B cell (primary cell): Measurements from ENCODE around the gene ITPK1.

Experiments used
- EZH2 ChIP-seq: IDR thresholded peaks from 2 replicates; pipeline ENCODE4 v1.6.1; 2012; ENCODE audit warnings: borderline replicate concordance, low read depth, mild to moderate bottlenecking, moderate library complexity, low read length; ENCODE audit not compliant: insufficient read depth, poor library complexity, severe bottlenecking
- TF ChIP-seq, protein P1 (sequence below): fragments of 200-600 bp; IDR thresholded peaks from one replicate; pipeline ENCODE4 v1.8.0; 2022; ENCODE audit warnings: antibody characterized with exemption, mild to moderate bottlenecking

GRCh38 chr14:93045211-93045674 lies 70.5 kb downstream of the ITPK1 start:
- TF ChIP-seq, protein P1, sequence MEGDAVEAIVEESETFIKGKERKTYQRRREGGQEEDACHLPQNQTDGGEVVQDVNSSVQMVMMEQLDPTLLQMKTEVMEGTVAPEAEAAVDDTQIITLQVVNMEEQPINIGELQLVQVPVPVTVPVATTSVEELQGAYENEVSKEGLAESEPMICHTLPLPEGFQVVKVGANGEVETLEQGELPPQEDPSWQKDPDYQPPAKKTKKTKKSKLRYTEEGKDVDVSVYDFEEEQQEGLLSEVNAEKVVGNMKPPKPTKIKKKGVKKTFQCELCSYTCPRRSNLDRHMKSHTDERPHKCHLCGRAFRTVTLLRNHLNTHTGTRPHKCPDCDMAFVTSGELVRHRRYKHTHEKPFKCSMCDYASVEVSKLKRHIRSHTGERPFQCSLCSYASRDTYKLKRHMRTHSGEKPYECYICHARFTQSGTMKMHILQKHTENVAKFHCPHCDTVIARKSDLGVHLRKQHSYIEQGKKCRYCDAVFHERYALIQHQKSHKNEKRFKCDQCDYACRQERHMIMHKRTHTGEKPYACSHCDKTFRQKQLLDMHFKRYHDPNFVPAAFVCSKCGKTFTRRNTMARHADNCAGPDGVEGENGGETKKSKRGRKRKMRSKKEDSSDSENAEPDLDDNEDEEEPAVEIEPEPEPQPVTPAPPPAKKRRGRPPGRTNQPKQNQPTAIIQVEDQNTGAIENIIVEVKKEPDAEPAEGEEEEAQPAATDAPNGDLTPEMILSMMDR = no peak
- no peak for TF ChIP-seq EZH2
